H1 (cell line): ENCODE results near the gene LIPA. TPM values are rescaled to one million over a fixed set of nuclear protein-coding genes. Genes with fewer than 3 reads are reported as not detected.

Experiments
- polyA plus RNA-seq, 7 experiments: library from polyadenylated mRNA; depleted of rRNA in 3 of 7; stranded (reverse) in 5 of 7; unstranded in 2 of 7; fragments of >200 nt in 5 of 7; fragments of 200-250 nt in 2 of 7; gene quantifications; 1 replicate in 5 of 7; 2 replicates in 1 of 7; 4 replicates in 1 of 7; pipeline versions ENCODE4 v1.2.1 to v1.2.3, GENCODE V29; 2011 to 2013; ENCODE audit warnings: missing spikeins in 2 of 7, mixed read lengths in 2 of 7
- total RNA-seq: library from RNA; stranded (reverse); fragmentation: NEBNext Ultra II Directional; extraction: Animal tissue kit (Norgen Biotek cat#: 25700); gene quantifications from 2 replicates; pipeline ENCODE4 v1.2.1, GENCODE V29; 2021
- TF ChIP-seq, protein P1 (sequence below), 3 experiments: IDR thresholded peaks; 1 replicate in 2 of 3; 2 replicates in 1 of 3; pipeline versions ENCODE4 v1.5.1 to v1.6.1; 2011; ENCODE audit warnings: low read length in 3 of 3, mild to moderate bottlenecking in 3 of 3, inconsistent platforms in 2 of 3, low read depth in 1 of 3, moderate library complexity in 1 of 3; ENCODE audit not compliant: insufficient read depth in 1 of 3; ENCODE audit errors: control extremely low read depth in 1 of 3

The LIPA gene
- total and polyA plus RNA-seq, 2 of the 8 experiments (the other 6 are each of a cell fraction or from before 2014, with no cell fraction given) = 18.1 to 32.4 TPM

DNA sequence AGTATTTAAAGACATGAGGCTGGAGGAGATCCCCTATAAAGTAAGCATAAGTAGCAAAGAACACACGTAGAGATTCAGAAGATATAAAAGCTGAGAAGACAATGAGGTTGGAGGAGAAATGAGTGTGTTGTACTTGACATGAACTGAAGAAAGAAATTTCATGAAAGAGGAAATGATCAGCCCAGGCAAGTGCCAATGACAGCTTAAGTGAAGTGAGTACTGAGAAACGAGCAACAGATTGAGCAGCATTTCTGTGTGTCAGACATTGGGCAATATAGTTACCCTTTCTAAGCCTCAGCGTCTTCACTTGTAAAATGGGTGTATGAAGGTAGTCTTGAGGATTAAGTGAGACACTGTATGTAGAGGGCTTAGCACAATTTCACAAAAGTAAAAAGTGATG lies 4.8 kb upstream of the LIPA start (continued):
- TF ChIP-seq, protein P1, sequence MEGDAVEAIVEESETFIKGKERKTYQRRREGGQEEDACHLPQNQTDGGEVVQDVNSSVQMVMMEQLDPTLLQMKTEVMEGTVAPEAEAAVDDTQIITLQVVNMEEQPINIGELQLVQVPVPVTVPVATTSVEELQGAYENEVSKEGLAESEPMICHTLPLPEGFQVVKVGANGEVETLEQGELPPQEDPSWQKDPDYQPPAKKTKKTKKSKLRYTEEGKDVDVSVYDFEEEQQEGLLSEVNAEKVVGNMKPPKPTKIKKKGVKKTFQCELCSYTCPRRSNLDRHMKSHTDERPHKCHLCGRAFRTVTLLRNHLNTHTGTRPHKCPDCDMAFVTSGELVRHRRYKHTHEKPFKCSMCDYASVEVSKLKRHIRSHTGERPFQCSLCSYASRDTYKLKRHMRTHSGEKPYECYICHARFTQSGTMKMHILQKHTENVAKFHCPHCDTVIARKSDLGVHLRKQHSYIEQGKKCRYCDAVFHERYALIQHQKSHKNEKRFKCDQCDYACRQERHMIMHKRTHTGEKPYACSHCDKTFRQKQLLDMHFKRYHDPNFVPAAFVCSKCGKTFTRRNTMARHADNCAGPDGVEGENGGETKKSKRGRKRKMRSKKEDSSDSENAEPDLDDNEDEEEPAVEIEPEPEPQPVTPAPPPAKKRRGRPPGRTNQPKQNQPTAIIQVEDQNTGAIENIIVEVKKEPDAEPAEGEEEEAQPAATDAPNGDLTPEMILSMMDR (IDR thresholded peaks at IDR 0.05; ENCODE audit: control extremely low read depth in 1 of 3, insufficient read depth in 1 of 3, low read depth in 1 of 3, low read length in 3 of 3) = no peak
